ENCODE measurements around the gene CDK9. TPM values are rescaled to one million over a fixed set of nuclear protein-coding genes. Genes with fewer than 3 reads are reported as not detected.
A peak's percentile ranks its signal among the peaks of the same experiment; 100 is the strongest.
"Not testable (repeated sequence)": the region's sequence is repeated elsewhere in the genome, so short reads cannot be mapped to it uniquely, and the experiment has no call there.

Gene CDK9
- total RNA-seq, 2 experiments from 2014 or later, result 132 to 136 TPM

DNA sequence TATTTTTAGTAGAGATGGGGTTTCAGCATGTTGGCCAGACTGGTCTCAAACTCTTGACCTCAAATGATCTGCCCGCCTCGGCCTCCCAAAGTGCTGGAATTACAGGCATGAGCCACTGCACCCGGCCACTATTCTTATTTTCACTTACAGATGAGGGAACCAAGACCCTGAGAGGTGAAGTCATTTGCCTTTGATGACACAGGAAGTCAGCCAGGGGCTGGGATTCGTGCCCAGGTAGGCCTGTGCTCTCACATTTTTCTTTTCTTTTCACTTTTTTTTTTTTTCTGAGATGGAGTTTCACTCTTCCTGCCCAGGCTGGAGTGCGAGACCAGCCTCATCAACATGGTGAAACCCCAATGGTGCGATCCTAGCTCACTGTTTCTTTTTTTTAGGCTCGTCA is 46.4 kb downstream of the CDK9 start:
- Mint-ChIP-seq H3K27me3 (ENCODE audit: low read depth) (no peaks in the 10 kb centered on the region), H3K4me3 (peak overlapping the region; percentile 10), H3K27ac (peak overlapping the region; percentile 79), H3K36me3 (ENCODE audit: low read depth) (peaks cover 11% of the 10 kb centered on the region), H3K4me1 (ENCODE audit: low read depth) (peaks cover 17% of the 10 kb centered on the region), H3K9me3 (ENCODE audit: insufficient read depth) (no peaks in the 10 kb centered on the region)
- ChIA-PET POLR2A (interaction anchor here (0.6 kb wide), 1 partner anchor 427 kb away, joined by 3 read pairs; no protein-coding TSS in a partner anchor), CTCF (interaction anchor here (1.3 kb wide), 1 partner anchor 89 kb away, joined by 3 read pairs; no protein-coding TSS in a partner anchor)
- ATAC-seq (peak; percentile 42), DNase-seq (peak; percentile 41)

DNA sequence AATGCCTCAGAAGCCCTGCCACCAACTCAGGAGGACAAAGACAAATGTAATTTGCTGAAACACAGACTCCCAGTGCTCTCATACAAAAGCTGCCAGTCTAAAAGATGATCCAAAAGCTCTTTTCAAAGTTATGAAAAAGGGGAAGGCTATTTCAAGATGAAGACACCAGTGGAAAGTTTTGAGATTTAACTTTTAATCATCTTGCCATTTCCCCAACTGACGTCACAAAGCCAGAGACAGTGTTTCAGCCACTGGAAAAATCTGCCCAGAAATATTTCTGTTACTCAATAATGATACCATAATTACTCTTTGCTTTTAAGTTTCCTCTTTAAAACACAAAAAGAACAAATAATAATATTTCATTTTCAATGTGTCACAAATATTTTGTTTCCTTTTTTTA is 47.7 kb downstream of the CDK9 start:
- Mint-ChIP-seq H3K36me3 (ENCODE audit: low read depth) (peaks cover 9% of the 10 kb centered on the region), H3K27me3 (ENCODE audit: low read depth) (no peaks in the 10 kb centered on the region), H3K4me1 (ENCODE audit: low read depth) (peaks cover 17% of the 10 kb centered on the region), H3K27ac (no peak overlapping the region), H3K4me3 (no peak overlapping the region), H3K9me3 (ENCODE audit: insufficient read depth) (no peaks in the 10 kb centered on the region)
- DNase-seq (no peak), ATAC-seq (no peak)
- POLR2A ChIA-PET, result no interaction called here
- CTCF ChIA-PET, result interaction anchor here (1.3 kb wide), 1 partner anchor 36 kb away, joined by 5 read pairs; no protein-coding TSS in a partner anchor

DNA sequence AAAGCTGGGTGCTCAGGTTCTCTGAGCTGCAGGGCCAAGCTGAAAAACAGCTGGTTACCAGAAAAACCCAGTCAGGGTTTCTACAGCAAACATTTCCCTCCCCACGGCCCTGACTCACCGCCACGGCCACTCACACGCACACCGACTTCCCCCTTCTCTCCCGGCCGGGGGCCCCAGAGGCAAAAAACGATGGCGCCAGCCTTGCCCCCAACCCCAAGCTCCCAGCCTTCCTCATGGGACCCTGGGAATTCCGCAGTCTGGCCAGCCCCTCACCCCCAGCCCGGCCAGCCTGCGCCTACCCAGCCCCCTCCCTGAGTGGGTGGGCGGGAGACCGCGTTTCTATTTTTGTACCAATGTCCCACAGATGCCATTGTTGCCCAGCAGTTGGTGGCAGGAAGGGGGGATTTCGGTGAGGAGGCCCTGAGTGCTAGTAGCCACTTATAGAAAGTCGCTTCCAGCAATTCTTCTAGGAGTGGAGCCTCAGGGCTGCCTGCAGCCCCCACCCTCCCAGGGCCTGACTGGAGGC is 50.2 kb downstream of the CDK9 start:
- H3K9me3 Mint-ChIP-seq (ENCODE audit: insufficient read depth), result no peaks in the 10 kb centered on the region
- no peak overlapping the region for H3K4me3 Mint-ChIP-seq
- ChIA-PET POLR2A (no interaction called here), CTCF (interaction anchor here (0.9 kb wide), 1 partner anchor 34 kb away, joined by 3 read pairs; no protein-coding TSS in a partner anchor)
- H3K27me3 Mint-ChIP-seq (ENCODE audit: low read depth), result no peaks in the 10 kb centered on the region
- peaks cover 16% of the 10 kb centered on the region for H3K4me1 Mint-ChIP-seq (ENCODE audit: low read depth)
- peaks cover 4% of the 10 kb centered on the region for H3K36me3 Mint-ChIP-seq (ENCODE audit: low read depth)
- ATAC-seq, result no peak
- DNase-seq, result no peak
- H3K27ac Mint-ChIP-seq, result no peak overlapping the region

GRCh38 chr9:127836561-127836960 is 50.7 kb downstream of the CDK9 start:
- DNase-seq; ATAC-seq; H3K27ac Mint-ChIP-seq; H3K9me3 Mint-ChIP-seq (ENCODE audit: insufficient read depth); H3K36me3 Mint-ChIP-seq (ENCODE audit: low read depth); H3K27me3 Mint-ChIP-seq (ENCODE audit: low read depth); H3K4me3 Mint-ChIP-seq: not testable (repeated sequence)
- peaks cover 16% of the 10 kb centered on the region for H3K4me1 Mint-ChIP-seq (ENCODE audit: low read depth)
- POLR2A ChIA-PET, result interaction anchor here (0.6 kb wide), 1 partner anchor 80 kb away, joined by 3 read pairs; no protein-coding TSS in a partner anchor
- CTCF ChIA-PET, result interaction anchor here (1.7 kb wide), 1 partner anchor 33 kb away, joined by 7 read pairs; no protein-coding TSS in a partner anchor

- Mint-ChIP-seq H3K4me1 (ENCODE audit: low read depth) (peaks cover 13% of the 10 kb centered on the region), H3K27ac (peak overlapping the region; percentile 64), H3K36me3 (ENCODE audit: low read depth) (peaks cover 5% of the 10 kb centered on the region), H3K4me3 (no peak overlapping the region), H3K27me3 (ENCODE audit: low read depth) (no peaks in the 10 kb centered on the region), H3K9me3 (ENCODE audit: insufficient read depth) (no peaks in the 10 kb centered on the region)
- CTCF ChIA-PET, result interaction anchor here (1.7 kb wide), 1 partner anchor 32 kb away, joined by 7 read pairs; no protein-coding TSS in a partner anchor
- DNase-seq (no peak), ATAC-seq (no peak)
- POLR2A ChIA-PET, result interaction anchor here (0.6 kb wide), 1 partner anchor 80 kb away, joined by 3 read pairs; no protein-coding TSS in a partner anchor
Measured at GRCh38 chr9:127837346-127837745, 51.5 kb downstream of the CDK9 start.

DNA sequence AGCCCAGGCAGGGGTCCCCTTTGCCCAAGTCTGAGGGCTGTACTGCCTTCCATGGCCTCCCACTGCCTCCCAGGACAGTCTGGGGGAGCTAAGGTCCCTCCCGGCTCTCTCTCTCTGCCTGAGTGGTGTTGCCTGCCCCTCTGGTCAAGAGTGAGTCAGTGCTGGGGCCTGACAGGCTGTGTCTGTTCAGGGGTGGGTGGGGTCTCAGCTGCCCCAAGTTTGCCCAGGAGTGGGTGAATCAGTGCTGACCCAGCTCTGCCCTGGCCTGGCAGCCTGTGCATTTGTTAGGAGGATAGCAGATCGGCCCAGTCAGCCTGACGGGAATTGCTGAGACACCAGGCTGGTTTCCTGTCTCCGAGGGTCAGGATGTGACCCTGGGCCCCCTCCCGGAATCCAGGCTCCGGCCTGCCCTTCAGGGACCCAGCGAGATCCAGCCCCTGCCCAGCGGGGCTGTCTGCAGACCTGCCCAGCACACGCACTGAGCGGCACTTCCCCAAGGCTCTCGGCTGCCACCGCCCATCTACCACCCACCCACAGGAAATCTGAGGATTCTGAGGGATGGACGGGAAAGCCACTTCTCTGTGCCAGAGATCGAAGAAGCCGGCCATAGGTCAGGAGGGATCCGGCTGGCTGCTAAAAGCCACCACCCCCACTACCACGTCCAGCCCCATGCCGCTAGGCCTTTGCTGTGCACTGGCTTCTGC is 52.7 kb downstream of the CDK9 start:
- DNase-seq (no peak), ATAC-seq (no peak)
- Mint-ChIP-seq H3K36me3 (ENCODE audit: low read depth) (peaks cover 6% of the 10 kb centered on the region), H3K27ac (no peak overlapping the region), H3K27me3 (ENCODE audit: low read depth) (no peaks in the 10 kb centered on the region), H3K4me1 (ENCODE audit: low read depth) (peaks cover 8% of the 10 kb centered on the region), H3K9me3 (ENCODE audit: insufficient read depth) (no peaks in the 10 kb centered on the region), H3K4me3 (no peak overlapping the region)
- ChIA-PET CTCF (no interaction called here), POLR2A (no interaction called here)

Small RNA genes lying within 50 kb of the gene (microRNA-seq; reads per million reads assigned to microRNA genes)
- gene MIR2861, result not detected
- not detected for gene MIR3960

Other genes starting within 250 kb of the CDK9 start
- gene STXBP1, start 173.8 kb upstream of the CDK9 start, total RNA-seq, result 10 to 100 TPM; 24.2 to 25.3 TPM
- gene CFAP157, start 79.0 kb upstream of the CDK9 start, total RNA-seq, result under 1 TPM in 1 of 2 experiments, not detected in 1; 0.16 TPM
- gene PTRH1, start 70.4 kb upstream of the CDK9 start, total RNA-seq, result 10 to 100 TPM; 10.2 to 14.1 TPM
- gene TTC16, start 70.0 kb upstream of the CDK9 start, total RNA-seq, result 1 to 10 TPM; 4.7 to 5.0 TPM
- 10 to 100 TPM; 27.0 to 29.1 TPM for gene TOR2A, start 50.7 kb upstream of the CDK9 start, total RNA-seq
- gene SH2D3C, start 7.4 kb upstream of the CDK9 start, total RNA-seq, result 10 to 100 TPM; 75.6 to 77.5 TPM
- gene FPGS, start 16.8 kb downstream of the CDK9 start, total RNA-seq, result 10 to 100 TPM; 91.5 to 98.3 TPM
- gene ENG, start 68.6 kb downstream of the CDK9 start, total RNA-seq, result 10 to 100 TPM; 22.9 to 24.3 TPM
- 10 to 100 TPM; 22.4 to 30.4 TPM for gene AK1, start 91.6 kb downstream of the CDK9 start, total RNA-seq
- 10 to 100 TPM; 68.6 to 77.6 TPM for gene ST6GALNAC6, start 113.6 kb downstream of the CDK9 start, total RNA-seq
- 10 to 100 TPM; 37.0 to 39.7 TPM for gene ST6GALNAC4, start 131.0 kb downstream of the CDK9 start, total RNA-seq
- gene PIP5KL1, start 144.7 kb downstream of the CDK9 start, total RNA-seq, result 1 to 10 TPM; 2.6 to 2.7 TPM
- 10 to 100 TPM; 47.9 to 53.8 TPM for gene DPM2, start 151.8 kb downstream of the CDK9 start, total RNA-seq
- 100 to 1,000 TPM; 227 to 232 TPM for gene EEIG1, start 195.0 kb downstream of the CDK9 start, total RNA-seq